Measurements from ENCODE around the gene RFC5.

The RFC5 gene

DNA sequence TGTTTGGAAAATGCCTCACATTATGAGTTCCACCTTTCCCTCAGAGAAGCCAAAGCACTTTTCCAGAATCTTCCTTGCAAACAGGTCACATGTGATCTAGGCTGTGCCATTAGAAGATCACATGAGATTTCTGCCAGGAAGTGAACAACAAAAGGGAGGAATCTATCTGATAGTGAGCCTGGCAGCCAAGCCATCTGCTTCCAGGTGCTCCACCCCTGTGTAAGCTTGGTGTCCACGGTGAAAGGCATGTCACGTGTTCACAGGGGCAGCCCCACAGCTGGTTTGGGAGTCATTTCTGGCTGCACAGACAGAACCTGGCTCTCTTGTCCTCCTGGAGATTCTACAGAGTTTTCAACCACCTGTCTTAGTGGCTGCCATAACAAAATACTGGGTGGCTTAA, 44.2 kb upstream of the RFC5 start:
- no peak overlapping the region for H3K27ac ChIP-seq (ENCODE audit: low read depth, low read length)
- no peaks in the 10 kb centered on the region for H4K20me1 ChIP-seq (ENCODE audit: low read depth, low read length)
- H3K9me3 ChIP-seq (ENCODE audit: insufficient read depth, low read length) = 0 out of 2 replicates have a peak, but pooled peaks cover 3% of the 10 kb centered on the region
- no peaks in the 10 kb centered on the region for H3K79me2 ChIP-seq (ENCODE audit: insufficient read depth, low read length)
- no peaks in the 10 kb centered on the region for H3K36me3 ChIP-seq (ENCODE audit: low read length)
- H3K4me3 ChIP-seq (ENCODE audit: insufficient read depth, low read length, poor library complexity, severe bottlenecking) = no peak overlapping the region
- H3K9ac ChIP-seq (ENCODE audit: low read length) = no peak overlapping the region
- no peak overlapping the region for H2AFZ ChIP-seq (ENCODE audit: low read depth, low read length, severe bottlenecking)
- H3K9me2 ChIP-seq (replicated peaks; ENCODE audit: insufficient read depth, low read length) = no peaks in the 10 kb centered on the region
- TF ChIP-seq, protein P1, sequence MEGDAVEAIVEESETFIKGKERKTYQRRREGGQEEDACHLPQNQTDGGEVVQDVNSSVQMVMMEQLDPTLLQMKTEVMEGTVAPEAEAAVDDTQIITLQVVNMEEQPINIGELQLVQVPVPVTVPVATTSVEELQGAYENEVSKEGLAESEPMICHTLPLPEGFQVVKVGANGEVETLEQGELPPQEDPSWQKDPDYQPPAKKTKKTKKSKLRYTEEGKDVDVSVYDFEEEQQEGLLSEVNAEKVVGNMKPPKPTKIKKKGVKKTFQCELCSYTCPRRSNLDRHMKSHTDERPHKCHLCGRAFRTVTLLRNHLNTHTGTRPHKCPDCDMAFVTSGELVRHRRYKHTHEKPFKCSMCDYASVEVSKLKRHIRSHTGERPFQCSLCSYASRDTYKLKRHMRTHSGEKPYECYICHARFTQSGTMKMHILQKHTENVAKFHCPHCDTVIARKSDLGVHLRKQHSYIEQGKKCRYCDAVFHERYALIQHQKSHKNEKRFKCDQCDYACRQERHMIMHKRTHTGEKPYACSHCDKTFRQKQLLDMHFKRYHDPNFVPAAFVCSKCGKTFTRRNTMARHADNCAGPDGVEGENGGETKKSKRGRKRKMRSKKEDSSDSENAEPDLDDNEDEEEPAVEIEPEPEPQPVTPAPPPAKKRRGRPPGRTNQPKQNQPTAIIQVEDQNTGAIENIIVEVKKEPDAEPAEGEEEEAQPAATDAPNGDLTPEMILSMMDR (IDR thresholded peaks at IDR 0.05; ENCODE audit: insufficient read depth, low read length, poor library complexity, severe bottlenecking) = no peak
- no peak for TF ChIP-seq EZH2phosphoT487 (conservative IDR thresholded peaks at IDR 0.05; ENCODE audit: low read length)
- H3F3A ChIP-seq (ENCODE audit: insufficient read depth) = 0 out of 2 replicates have a peak, but pooled peaks cover 7% of the 10 kb centered on the region
- no peaks in the 10 kb centered on the region for H3K27me3 ChIP-seq (ENCODE audit: low read length)
- no peak overlapping the region for H3K4me2 ChIP-seq (ENCODE audit: low read depth, low read length, poor library complexity, severe bottlenecking)

DNA sequence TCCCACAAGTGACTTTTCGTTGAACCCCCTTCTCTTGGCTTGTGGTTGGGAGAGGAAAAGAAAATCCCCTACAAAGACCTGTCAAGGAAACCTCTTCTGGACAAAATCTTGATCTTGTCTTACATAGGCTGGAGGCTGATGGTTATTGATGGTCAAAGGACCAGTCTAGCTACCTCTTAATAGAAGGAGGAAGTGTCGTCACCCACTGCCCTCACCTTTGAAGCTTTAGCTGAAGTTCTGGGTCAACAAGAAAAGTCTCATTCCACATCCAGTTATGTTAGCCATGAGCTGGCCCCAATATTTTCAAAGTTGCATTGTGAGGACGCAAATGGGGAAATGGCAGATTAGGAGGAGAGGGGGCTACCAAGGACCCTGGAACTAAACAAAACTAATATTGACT, 41.5 kb upstream of the RFC5 start:
- Histone ChIP-seq H3K27me3 (ENCODE audit: low read length) (no peaks in the 10 kb centered on the region), H3K4me3 (ENCODE audit: insufficient read depth, low read length, poor library complexity, severe bottlenecking) (no peak overlapping the region), H3F3A (ENCODE audit: insufficient read depth) (0 out of 2 replicates have a peak, but pooled peaks cover 2% of the 10 kb centered on the region), H3K27ac (ENCODE audit: low read depth, low read length) (no peak overlapping the region), H3K9me3 (ENCODE audit: insufficient read depth, low read length) (0 out of 2 replicates have a peak, but pooled peaks cover 3% of the 10 kb centered on the region), H3K36me3 (ENCODE audit: low read length) (no peaks in the 10 kb centered on the region), H3K79me2 (ENCODE audit: insufficient read depth, low read length) (no peaks in the 10 kb centered on the region), H4K20me1 (ENCODE audit: low read depth, low read length) (no peaks in the 10 kb centered on the region), H2AFZ (ENCODE audit: low read depth, low read length, severe bottlenecking) (no peak overlapping the region), H3K4me2 (ENCODE audit: low read depth, low read length, poor library complexity, severe bottlenecking) (no peak overlapping the region), H3K9ac (ENCODE audit: low read length) (no peak overlapping the region), H3K9me2 (replicated peaks; ENCODE audit: insufficient read depth, low read length) (no peaks in the 10 kb centered on the region)
- TF ChIP-seq, protein P1 (IDR thresholded peaks at IDR 0.05; ENCODE audit: insufficient read depth, low read length, poor library complexity, severe bottlenecking) = no peak
- TF ChIP-seq EZH2phosphoT487 (conservative IDR thresholded peaks at IDR 0.05; ENCODE audit: low read length) = no peak

DNA sequence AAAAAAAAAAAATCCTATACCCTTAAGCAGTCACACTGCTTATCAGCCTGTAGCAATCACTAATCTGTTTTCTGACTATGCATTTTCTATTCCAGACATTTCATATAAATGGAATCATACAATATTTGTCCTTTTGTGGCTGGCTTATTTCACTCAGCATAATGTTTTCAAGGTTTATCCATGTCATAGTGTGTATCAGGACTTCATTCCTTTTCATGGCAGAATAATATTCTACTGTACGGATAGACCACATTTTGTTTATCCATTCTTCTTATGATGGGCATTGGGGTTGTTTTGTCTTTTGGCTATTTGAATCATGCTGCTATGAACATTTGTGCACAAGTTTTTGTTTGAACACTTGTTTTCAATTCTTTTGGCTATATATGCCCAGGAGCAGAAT, 39.1 kb upstream of the RFC5 start:
- Histone ChIP-seq H3K27ac (ENCODE audit: low read depth, low read length) (no peak overlapping the region), H3K27me3 (ENCODE audit: low read length) (no peaks in the 10 kb centered on the region), H4K20me1 (ENCODE audit: low read depth, low read length) (no peaks in the 10 kb centered on the region), H3K36me3 (ENCODE audit: low read length) (no peaks in the 10 kb centered on the region), H2AFZ (ENCODE audit: low read depth, low read length, severe bottlenecking) (no peak overlapping the region), H3K9me3 (ENCODE audit: insufficient read depth, low read length) (no peaks in the 10 kb centered on the region), H3K9ac (ENCODE audit: low read length) (no peak overlapping the region), H3K9me2 (replicated peaks; ENCODE audit: insufficient read depth, low read length) (no peaks in the 10 kb centered on the region), H3K4me3 (ENCODE audit: insufficient read depth, low read length, poor library complexity, severe bottlenecking) (no peak overlapping the region), H3K4me2 (ENCODE audit: low read depth, low read length, poor library complexity, severe bottlenecking) (no peak overlapping the region), H3F3A (ENCODE audit: insufficient read depth) (no peaks in the 10 kb centered on the region), H3K79me2 (ENCODE audit: insufficient read depth, low read length) (no peaks in the 10 kb centered on the region)
- TF ChIP-seq, protein P1 (IDR thresholded peaks at IDR 0.05; ENCODE audit: insufficient read depth, low read length, poor library complexity, severe bottlenecking) = no peak
- TF ChIP-seq EZH2phosphoT487 (conservative IDR thresholded peaks at IDR 0.05; ENCODE audit: low read length) = no peak
